ENCODE data around the gene KCTD15. TPM values are rescaled to one million over a fixed set of nuclear protein-coding genes. Genes with fewer than 3 reads are reported as not detected.

Gene KCTD15
- total and polyA plus RNA-seq, 10 of the 15 experiments (the other 5 are each of a cell fraction or from before 2014, with no cell fraction given) = not detected

DNA sequence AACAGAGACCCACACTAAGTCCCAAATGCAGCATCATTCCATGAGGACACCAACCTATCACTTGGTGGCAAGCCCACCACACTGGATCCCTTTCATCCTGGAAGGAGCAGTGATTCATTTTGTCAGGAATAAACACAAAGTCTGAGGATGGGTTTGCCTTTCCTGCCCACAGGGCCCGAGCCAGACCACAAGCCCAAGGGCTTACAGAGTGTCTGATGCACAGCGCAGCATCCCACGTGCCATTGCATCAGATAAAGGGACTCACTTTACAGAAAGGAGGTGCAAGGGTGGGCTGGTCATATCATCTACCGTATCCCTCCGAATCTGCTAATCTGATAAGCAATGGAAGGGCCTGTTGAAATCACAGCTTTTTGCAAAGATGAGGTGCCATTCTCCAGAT, 12.2 kb upstream of the KCTD15 start:
- no TSS peak for BruUV-seq (replicated peaks)
- WGBS (ENCODE audit: insufficient coverage, insufficient replicate concordance, low lambda C conversion rate, missing lambda C conversion rate) = 13% methylated on average over 5 of the region's 5 CpGs
- ChIA-PET RAD21 (ENCODE audit: unreplicated experiment) (interaction anchor here (1.3 kb wide), 1 partner anchor 312 kb away, joined by 3 read pairs; no protein-coding TSS in a partner anchor), SMC1A (ENCODE audit: uncharacterized antibody, unreplicated experiment) (no interaction called here), CTCF (no interaction called here), POLR2A (no interaction called here)
- no peaks in the 10 kb centered on the region for H4K20me1 ChIP-seq (ENCODE audit: control insufficient read depth, insufficient read depth)
- no peak overlapping the region for H3K9ac ChIP-seq (ENCODE audit: control insufficient read depth, insufficient read depth, low read length)
- ATAC-seq (no peak), DNase-seq (ENCODE audit: low read depth, low spot score) (no peak), FAIRE-seq (no peak)
- H3K27me3 ChIP-seq (replicated peaks in 1 of 2; ENCODE audit: control insufficient read depth in 2 of 2, insufficient read depth in 2 of 2, low read length in 1 of 2) = no peaks in the 10 kb centered on the region
- no peak overlapping the region for H2AFZ ChIP-seq (ENCODE audit: control insufficient read depth, low read depth, low read length)
- H3K79me2 ChIP-seq (ENCODE audit: control insufficient read depth, insufficient read depth, low read length) = no peaks in the 10 kb centered on the region
- no peak overlapping the region for H3K4me2 ChIP-seq (ENCODE audit: control insufficient read depth, insufficient read depth)
- H3K4me1 ChIP-seq (ENCODE audit: control insufficient read depth, insufficient read depth, low read length) = no peaks in the 10 kb centered on the region
- H3K9me3 ChIP-seq (replicated peaks; ENCODE audit: control insufficient read depth, insufficient read depth, low read length) = no peaks in the 10 kb centered on the region
- H3K27ac ChIP-seq (ENCODE audit: control insufficient read depth, insufficient read depth) = no peak overlapping the region
- in situ Hi-C loops (cut with MboI) (loop anchor here (5.0 to 25.0 kb wide), 3 partner anchors 308 to 928 kb away; no protein-coding TSS in a partner anchor), intact Hi-C loops (cut with micrococcal nuclease; ENCODE audit: unreplicated experiment) (loop anchor here (10.0 kb wide), 1 partner anchor 930 kb away; no protein-coding TSS in a partner anchor)
- H3K36me3 ChIP-seq (ENCODE audit: control insufficient read depth in 2 of 2, insufficient read depth in 2 of 2, low read length in 1 of 2) = no peaks in the 10 kb centered on the region
- no peak for TF ChIP-seq ZNF384 (IDR thresholded peaks at IDR 0.05; ENCODE audit: borderline replicate concordance, low read depth, low read length)
- TF ChIP-seq, protein P1, sequence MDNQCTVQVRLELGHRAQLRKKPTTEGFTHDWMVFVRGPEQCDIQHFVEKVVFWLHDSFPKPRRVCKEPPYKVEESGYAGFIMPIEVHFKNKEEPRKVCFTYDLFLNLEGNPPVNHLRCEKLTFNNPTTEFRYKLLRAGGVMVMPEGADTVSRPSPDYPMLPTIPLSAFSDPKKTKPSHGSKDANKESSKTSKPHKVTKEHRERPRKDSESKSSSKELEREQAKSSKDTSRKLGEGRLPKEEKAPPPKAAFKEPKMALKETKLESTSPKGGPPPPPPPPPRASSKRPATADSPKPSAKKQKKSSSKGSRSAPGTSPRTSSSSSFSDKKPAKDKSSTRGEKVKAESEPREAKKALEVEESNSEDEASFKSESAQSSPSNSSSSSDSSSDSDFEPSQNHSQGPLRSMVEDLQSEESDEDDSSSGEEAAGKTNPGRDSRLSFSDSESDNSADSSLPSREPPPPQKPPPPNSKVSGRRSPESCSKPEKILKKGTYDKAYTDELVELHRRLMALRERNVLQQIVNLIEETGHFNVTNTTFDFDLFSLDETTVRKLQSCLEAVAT (IDR thresholded peaks at IDR 0.05) = no peak
- no peak overlapping the region for H3K4me3 ChIP-seq

DNA sequence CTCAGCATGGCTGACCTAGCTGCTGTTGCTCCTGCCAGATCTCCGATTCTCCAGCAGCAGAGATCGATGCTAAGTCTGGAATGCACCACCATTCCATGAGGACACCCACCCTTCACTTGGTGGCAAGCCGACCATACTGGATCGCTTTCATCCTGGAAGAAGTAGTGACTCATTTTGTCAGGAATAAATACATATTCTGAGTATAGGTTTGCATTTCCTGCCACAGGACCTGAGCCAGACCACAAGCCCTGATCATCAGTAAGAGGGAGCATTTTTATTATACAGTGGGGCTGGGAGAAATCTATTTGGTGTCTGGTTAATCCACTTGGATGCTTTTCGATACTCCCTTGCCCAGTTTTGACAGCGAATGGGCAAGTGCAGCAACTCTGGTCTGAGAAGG, 10.9 kb upstream of the KCTD15 start:
- H4K20me1 ChIP-seq (ENCODE audit: control insufficient read depth, insufficient read depth) = no peaks in the 10 kb centered on the region
- no peaks in the 10 kb centered on the region for H3K79me2 ChIP-seq (ENCODE audit: control insufficient read depth, insufficient read depth, low read length)
- H3K27ac ChIP-seq (ENCODE audit: control insufficient read depth, insufficient read depth) = no peak overlapping the region
- H3K4me3 ChIP-seq = no peak overlapping the region
- POLR2A ChIA-PET = no interaction called here
- SMC1A ChIA-PET (ENCODE audit: uncharacterized antibody, unreplicated experiment) = no interaction called here
- ATAC-seq (no peak), FAIRE-seq (no peak), DNase-seq (ENCODE audit: low read depth, low spot score) (no peak)
- H3K9me3 ChIP-seq (replicated peaks; ENCODE audit: control insufficient read depth, insufficient read depth, low read length) = no peaks in the 10 kb centered on the region
- H3K4me1 ChIP-seq (ENCODE audit: control insufficient read depth, insufficient read depth, low read length) = no peaks in the 10 kb centered on the region
- no TSS peak for BruUV-seq (replicated peaks)
- in situ Hi-C loops (cut with MboI) = loop anchor here (10.0 to 25.0 kb wide), 2 partner anchors 709 to 927 kb away; no protein-coding TSS in a partner anchor
- 29% methylated on average over 6 of the region's 6 CpGs for WGBS (ENCODE audit: insufficient coverage, insufficient replicate concordance, low lambda C conversion rate, missing lambda C conversion rate)
- H3K36me3 ChIP-seq (ENCODE audit: control insufficient read depth in 2 of 2, insufficient read depth in 2 of 2, low read length in 1 of 2) = no peaks in the 10 kb centered on the region
- intact Hi-C loops (cut with micrococcal nuclease; ENCODE audit: unreplicated experiment) = loop anchor here (10.0 kb wide), 1 partner anchor 929 kb away; no protein-coding TSS in a partner anchor
- no peak overlapping the region for H2AFZ ChIP-seq (ENCODE audit: control insufficient read depth, low read depth, low read length)
- H3K9ac ChIP-seq (ENCODE audit: control insufficient read depth, insufficient read depth, low read length) = no peak overlapping the region
- H3K27me3 ChIP-seq (replicated peaks in 1 of 2; ENCODE audit: control insufficient read depth in 2 of 2, insufficient read depth in 2 of 2, low read length in 1 of 2) = no peaks in the 10 kb centered on the region
- CTCF ChIA-PET = interaction anchor here (2.8 kb wide), 1 partner anchor 8 kb away, joined by 11 read pairs; no protein-coding TSS in a partner anchor
- RAD21 ChIA-PET (ENCODE audit: unreplicated experiment) = no interaction called here
- H3K4me2 ChIP-seq (ENCODE audit: control insufficient read depth, insufficient read depth) = no peak overlapping the region
- TF ChIP-seq ZNF24 (IDR thresholded peaks at IDR 0.05) (no peak), MXI1 (IDR thresholded peaks at IDR 0.05; ENCODE audit: low read depth, low read length) (no peak), ZNF207 (IDR thresholded peaks at IDR 0.05; ENCODE audit: borderline replicate concordance) (no peak), RFX5 (IDR thresholded peaks at IDR 0.05; ENCODE audit: low read depth, low read length) (no peak)
- TF ChIP-seq, protein P2, sequence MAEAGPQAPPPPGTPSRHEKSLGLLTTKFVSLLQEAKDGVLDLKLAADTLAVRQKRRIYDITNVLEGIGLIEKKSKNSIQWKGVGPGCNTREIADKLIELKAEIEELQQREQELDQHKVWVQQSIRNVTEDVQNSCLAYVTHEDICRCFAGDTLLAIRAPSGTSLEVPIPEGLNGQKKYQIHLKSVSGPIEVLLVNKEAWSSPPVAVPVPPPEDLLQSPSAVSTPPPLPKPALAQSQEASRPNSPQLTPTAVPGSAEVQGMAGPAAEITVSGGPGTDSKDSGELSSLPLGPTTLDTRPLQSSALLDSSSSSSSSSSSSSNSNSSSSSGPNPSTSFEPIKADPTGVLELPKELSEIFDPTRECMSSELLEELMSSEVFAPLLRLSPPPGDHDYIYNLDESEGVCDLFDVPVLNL (IDR thresholded peaks at IDR 0.05; ENCODE audit: low read depth, low read length) = no peak
- TF ChIP-seq, protein P3, sequence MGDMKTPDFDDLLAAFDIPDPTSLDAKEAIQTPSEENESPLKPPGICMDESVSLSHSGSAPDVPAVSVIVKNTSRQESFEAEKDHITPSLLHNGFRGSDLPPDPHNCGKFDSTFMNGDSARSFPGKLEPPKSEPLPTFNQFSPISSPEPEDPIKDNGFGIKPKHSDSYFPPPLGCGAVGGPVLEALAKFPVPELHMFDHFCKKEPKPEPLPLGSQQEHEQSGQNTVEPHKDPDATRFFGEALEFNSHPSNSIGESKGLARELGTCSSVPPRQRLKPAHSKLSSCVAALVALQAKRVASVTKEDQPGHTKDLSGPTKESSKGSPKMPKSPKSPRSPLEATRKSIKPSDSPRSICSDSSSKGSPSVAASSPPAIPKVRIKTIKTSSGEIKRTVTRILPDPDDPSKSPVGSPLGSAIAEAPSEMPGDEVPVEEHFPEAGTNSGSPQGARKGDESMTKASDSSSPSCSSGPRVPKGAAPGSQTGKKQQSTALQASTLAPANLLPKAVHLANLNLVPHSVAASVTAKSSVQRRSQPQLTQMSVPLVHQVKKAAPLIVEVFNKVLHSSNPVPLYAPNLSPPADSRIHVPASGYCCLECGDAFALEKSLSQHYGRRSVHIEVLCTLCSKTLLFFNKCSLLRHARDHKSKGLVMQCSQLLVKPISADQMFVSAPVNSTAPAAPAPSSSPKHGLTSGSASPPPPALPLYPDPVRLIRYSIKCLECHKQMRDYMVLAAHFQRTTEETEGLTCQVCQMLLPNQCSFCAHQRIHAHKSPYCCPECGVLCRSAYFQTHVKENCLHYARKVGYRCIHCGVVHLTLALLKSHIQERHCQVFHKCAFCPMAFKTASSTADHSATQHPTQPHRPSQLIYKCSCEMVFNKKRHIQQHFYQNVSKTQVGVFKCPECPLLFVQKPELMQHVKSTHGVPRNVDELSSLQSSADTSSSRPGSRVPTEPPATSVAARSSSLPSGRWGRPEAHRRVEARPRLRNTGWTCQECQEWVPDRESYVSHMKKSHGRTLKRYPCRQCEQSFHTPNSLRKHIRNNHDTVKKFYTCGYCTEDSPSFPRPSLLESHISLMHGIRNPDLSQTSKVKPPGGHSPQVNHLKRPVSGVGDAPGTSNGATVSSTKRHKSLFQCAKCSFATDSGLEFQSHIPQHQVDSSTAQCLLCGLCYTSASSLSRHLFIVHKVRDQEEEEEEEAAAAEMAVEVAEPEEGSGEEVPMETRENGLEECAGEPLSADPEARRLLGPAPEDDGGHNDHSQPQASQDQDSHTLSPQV (IDR thresholded peaks at IDR 0.05) = no peak
- TF ChIP-seq, protein P4, sequence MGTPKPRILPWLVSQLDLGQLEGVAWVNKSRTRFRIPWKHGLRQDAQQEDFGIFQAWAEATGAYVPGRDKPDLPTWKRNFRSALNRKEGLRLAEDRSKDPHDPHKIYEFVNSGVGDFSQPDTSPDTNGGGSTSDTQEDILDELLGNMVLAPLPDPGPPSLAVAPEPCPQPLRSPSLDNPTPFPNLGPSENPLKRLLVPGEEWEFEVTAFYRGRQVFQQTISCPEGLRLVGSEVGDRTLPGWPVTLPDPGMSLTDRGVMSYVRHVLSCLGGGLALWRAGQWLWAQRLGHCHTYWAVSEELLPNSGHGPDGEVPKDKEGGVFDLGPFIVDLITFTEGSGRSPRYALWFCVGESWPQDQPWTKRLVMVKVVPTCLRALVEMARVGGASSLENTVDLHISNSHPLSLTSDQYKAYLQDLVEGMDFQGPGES (IDR thresholded peaks at IDR 0.05) = no peak

All from GM12878 (cell line).